ENCODE results near the gene ATP13A1. TPM values are rescaled to one million over a fixed set of nuclear protein-coding genes. Genes with fewer than 3 reads are reported as not detected.

ATP13A1 gene
- total RNA-seq, 2 experiments from 2014 or later = 58.3 to 122 TPM

DNA sequence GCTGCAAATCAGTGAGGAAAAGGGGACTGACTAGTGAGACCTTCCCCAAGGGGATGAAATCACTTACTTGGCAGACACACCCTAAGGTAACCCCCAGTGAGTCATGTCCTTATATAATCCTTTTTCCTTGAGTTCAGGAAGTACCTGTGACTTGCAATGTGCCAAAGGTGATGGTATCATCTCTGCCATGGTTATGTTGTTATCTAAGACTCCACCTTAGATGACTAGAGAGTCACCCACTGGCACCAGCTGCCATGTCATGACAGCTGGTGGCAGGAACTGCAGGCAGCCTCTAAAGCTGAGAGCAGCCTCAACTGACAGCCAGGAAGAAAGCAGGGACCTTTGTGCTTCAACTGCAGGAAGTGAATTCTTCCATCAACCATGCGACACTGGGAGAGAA, 57.5 kb downstream of the ATP13A1 start:
- Histone ChIP-seq H3K27ac (ENCODE audit: low read depth, low read length, poor library complexity, severe bottlenecking) (no peak overlapping the region), H4K20me1 (ENCODE audit: insufficient read depth, low read length) (no peaks in the 10 kb centered on the region), H3K36me3 (ENCODE audit: insufficient read depth, low read length) (no peaks in the 10 kb centered on the region), H3K4me2 (ENCODE audit: low read length) (no peak overlapping the region), H3K79me2 (ENCODE audit: insufficient read depth, low read depth, low read length) (no peaks in the 10 kb centered on the region), H3K9me3 (ENCODE audit: low read length) (no peaks in the 10 kb centered on the region), H3K4me1 (ENCODE audit: insufficient read depth, low read length, poor library complexity, severe bottlenecking) (peaks cover 3% of the 10 kb centered on the region), H2AFZ (ENCODE audit: low read length) (no peak overlapping the region), H3K4me3 (ENCODE audit: low read depth, low read length, poor library complexity, severe bottlenecking) (no peak overlapping the region), H3K9me2 (ENCODE audit: insufficient read depth, low read length) (no peaks in the 10 kb centered on the region)
- POLR2A ChIA-PET = no interaction called here
- no TSS peak for BruUV-seq (replicated peaks)
- DNase-seq (ENCODE audit: low spot score) = no peak
- TF ChIP-seq CTCF (conservative IDR thresholded peaks at IDR 0.05; ENCODE audit: low read length) = no peak
- no peak for TF ChIP-seq EZH2phosphoT487 (IDR thresholded peaks at IDR 0.05; ENCODE audit: borderline replicate concordance, low read depth, low read length)
- CTCF ChIA-PET (ENCODE audit: unreplicated experiment) = no interaction called here
- intact Hi-C loops (cut with micrococcal nuclease; ENCODE audit: unreplicated experiment) = no loop called here

- intact Hi-C loops (cut with micrococcal nuclease; ENCODE audit: unreplicated experiment) = no loop called here
- no TSS peak for BruUV-seq (replicated peaks)
Observed at GRCh38 chr19:19602713-19603324, 60.7 kb downstream of the ATP13A1 start.

More at GRCh38 chr19:19602713-19603324, 60.7 kb downstream of the ATP13A1 start:
- DNase-seq (ENCODE audit: low spot score) = no peak
- no peaks in the 10 kb centered on the region for H3K79me2 ChIP-seq (ENCODE audit: insufficient read depth, low read depth, low read length)
- ChIA-PET POLR2A (no interaction called here), CTCF (ENCODE audit: unreplicated experiment) (no interaction called here)
- H3K9me2 ChIP-seq (ENCODE audit: insufficient read depth, low read length) = no peaks in the 10 kb centered on the region
- no peak overlapping the region for H3K27ac ChIP-seq (ENCODE audit: low read depth, low read length, poor library complexity, severe bottlenecking)
- no peaks in the 10 kb centered on the region for H4K20me1 ChIP-seq (ENCODE audit: insufficient read depth, low read length)
- TF ChIP-seq CTCF (conservative IDR thresholded peaks at IDR 0.05; ENCODE audit: low read length) (no peak), EZH2phosphoT487 (IDR thresholded peaks at IDR 0.05; ENCODE audit: borderline replicate concordance, low read depth, low read length) (no peak)
- H3K4me2 ChIP-seq (ENCODE audit: low read length) = no peak overlapping the region
- no peaks in the 10 kb centered on the region for H3K36me3 ChIP-seq (ENCODE audit: insufficient read depth, low read length)
- H2AFZ ChIP-seq (ENCODE audit: low read length) = no peak overlapping the region
- peaks cover 15% of the 10 kb centered on the region for H3K4me1 ChIP-seq (ENCODE audit: insufficient read depth, low read length, poor library complexity, severe bottlenecking)
- H3K4me3 ChIP-seq (ENCODE audit: low read depth, low read length, poor library complexity, severe bottlenecking) = no peak overlapping the region
- H3K9me3 ChIP-seq (ENCODE audit: low read length) = no peaks in the 10 kb centered on the region
